GM21515 (cell line): ENCODE results near the gene HYLS1.
"Not testable (repeated sequence)": the region's sequence is repeated elsewhere in the genome, so short reads cannot be mapped to it uniquely, and the experiment has no call there.

ENCODE experiments used
- ATAC-seq: cut with Tn5 transposase; IDR thresholded peaks from one replicate; pipeline ENCODE4 v1.9.1; 2021; ENCODE audit not compliant: unreplicated experiment

The HYLS1 gene

GRCh38 chr11:125887373-125888324, at the start of gene HYLS1:
HYLS1 (plus strand) TSS chr11:125887668; CDS start chr11:125899369, 11,701 bp downstream.
- ATAC-seq, result peak; percentile 87

- ATAC-seq, result no peak
These were observed 45.0 kb upstream of the HYLS1 start for GRCh38 chr11:125842321-125842948.

- no peak for ATAC-seq
These were observed 41.3 kb upstream of the HYLS1 start for GRCh38 chr11:125846188-125846587.

- ATAC-seq, result not testable (repeated sequence)
These were observed 29.8 kb upstream of the HYLS1 start for GRCh38 chr11:125857670-125858069.

- not testable (repeated sequence) for ATAC-seq
These were observed 24.7 kb upstream of the HYLS1 start for GRCh38 chr11:125862786-125863185.

GRCh38 chr11:125865354-125865753, 22.1 kb upstream of the HYLS1 start:
- ATAC-seq, result not testable (repeated sequence)

GRCh38 chr11:125869521-125869920, 17.9 kb upstream of the HYLS1 start:
- no peak for ATAC-seq

GRCh38 chr11:125871391-125872137, 15.9 kb upstream of the HYLS1 start:
- no peak for ATAC-seq

GRCh38 chr11:125872138-125872491, 15.4 kb upstream of the HYLS1 start:
- no peak for ATAC-seq

GRCh38 chr11:125873881-125874555, 13.4 kb upstream of the HYLS1 start:
- ATAC-seq, result no peak

GRCh38 chr11:125874556-125875124, 12.8 kb upstream of the HYLS1 start:
- peak; percentile 89 for ATAC-seq

GRCh38 chr11:125881291-125881690, 6.2 kb upstream of the HYLS1 start:
- ATAC-seq, result no peak

- ATAC-seq, result no peak
These were observed 4.1 kb upstream of the HYLS1 start for GRCh38 chr11:125883375-125883774.

- peak; percentile 35 for ATAC-seq
These were observed 483 bp upstream of the HYLS1 start for GRCh38 chr11:125886997-125887372.

GRCh38 chr11:125890447-125891100, 3.1 kb downstream of the HYLS1 start:
- no peak for ATAC-seq

- ATAC-seq, result no peak
These were observed 4.6 kb downstream of the HYLS1 start for GRCh38 chr11:125892071-125892470.

GRCh38 chr11:125892994-125893393, 5.5 kb downstream of the HYLS1 start:
- ATAC-seq, result no peak

GRCh38 chr11:125901872-125902271, 14.4 kb downstream of the HYLS1 start:
- no peak for ATAC-seq

GRCh38 chr11:125902277-125902926, 14.9 kb downstream of the HYLS1 start:
- ATAC-seq, result no peak
